G401 (cell line): ENCODE results near the gene PLAGL2. TPM values are rescaled to one million over a fixed set of nuclear protein-coding genes. Genes with fewer than 3 reads are reported as not detected.

Source experiments
- DNase-seq: peaks from one replicate; pipeline ENCODE4 v3.0.0-alpha.2; 2015; ENCODE audit warnings: low spot score
- in situ Hi-C: cut with HindIII; loops from 2 replicates; pipeline ENCODE4 v1.10.0; 2016; ENCODE audit warnings: low sequenced_read_pairs, mixed read lengths
- total RNA-seq: library from RNA; depleted of rRNA; stranded (reverse); fragments of >200 nt; shearing (Covaris generic); gene quantifications from 2 replicates; pipeline ENCODE4 v1.2.3, GENCODE V29; 2014

PLAGL2 gene
- total RNA-seq, 1 experiment from 2014 or later, result 3.6 TPM

GRCh38 chr20:32233286-32233685, 25.7 kb upstream of the PLAGL2 start:
- in situ Hi-C loops, result no loop called here
- no peak for DNase-seq

DNA sequence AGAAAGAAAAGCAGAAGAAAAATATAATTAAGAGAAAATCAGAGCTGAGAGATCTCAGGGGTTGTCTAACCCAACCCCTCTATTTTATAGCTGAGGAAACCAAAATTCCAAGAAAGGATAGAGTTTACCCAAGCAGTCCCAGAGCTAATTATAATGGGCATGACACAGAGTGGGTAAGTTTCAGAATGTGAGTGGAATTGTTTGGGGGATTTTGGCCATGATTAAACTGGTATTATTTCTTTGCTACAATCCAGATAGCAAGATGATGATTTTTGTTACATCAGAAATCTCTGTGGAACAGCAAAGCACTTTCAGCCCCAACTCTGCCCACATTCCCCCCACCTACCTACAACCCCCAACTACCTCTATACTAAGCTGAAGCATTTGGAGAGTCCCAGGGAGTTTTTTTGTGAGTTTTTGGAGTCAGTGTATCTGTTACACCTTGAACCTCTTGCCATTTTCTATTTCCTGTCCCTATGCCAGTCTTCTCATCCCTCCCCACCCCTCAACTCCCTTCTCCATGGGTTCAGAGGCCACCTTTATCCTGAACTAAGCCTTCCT, 24.9 kb upstream of the PLAGL2 start:
- in situ Hi-C loops, result no loop called here
- DNase-seq, result no peak

GRCh38 chr20:32231847-32232246, 24.3 kb upstream of the PLAGL2 start:
- no peak for DNase-seq
- in situ Hi-C loops, result no loop called here

DNA sequence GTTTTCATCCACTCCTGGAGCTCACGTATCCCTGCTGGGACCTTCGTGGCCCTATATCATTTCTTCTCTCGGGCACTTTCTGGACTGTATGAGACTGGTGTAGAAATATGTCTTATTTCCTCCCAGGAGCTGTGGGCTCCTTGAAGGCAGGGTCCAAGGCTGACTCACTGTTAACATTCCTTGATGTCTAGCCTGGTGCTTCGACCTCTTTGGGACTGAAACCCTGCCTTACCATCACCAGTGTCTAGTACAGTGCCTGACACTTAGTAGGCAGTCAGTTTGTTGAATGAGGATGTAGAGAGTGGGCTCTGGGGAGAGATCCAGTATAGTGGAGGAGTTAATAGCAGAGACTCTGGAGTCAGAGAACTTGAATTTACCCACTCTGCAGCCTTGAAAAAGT, 23.7 kb upstream of the PLAGL2 start:
- in situ Hi-C loops, result no loop called here
- DNase-seq, result no peak

DNA sequence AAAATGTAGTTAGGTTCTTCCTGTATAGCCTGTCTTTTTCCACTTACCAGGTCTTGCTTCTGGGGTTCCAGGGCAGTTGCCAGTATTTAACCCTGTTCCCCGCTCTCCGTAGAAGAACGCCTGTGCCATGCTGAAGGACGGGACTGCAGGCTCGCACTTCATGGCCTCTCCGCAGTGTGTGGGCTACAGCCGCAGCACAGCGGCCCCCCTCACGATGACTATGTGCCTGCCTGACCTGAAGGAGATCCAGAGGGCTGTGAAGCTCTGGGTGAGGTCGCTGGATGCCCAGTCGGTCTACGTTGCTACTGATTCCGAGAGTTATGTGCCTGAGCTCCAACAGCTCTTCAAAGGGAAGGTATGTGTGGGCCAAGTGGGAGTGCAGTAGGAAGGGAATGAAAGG, 23.2 kb upstream of the PLAGL2 start:
- in situ Hi-C loops, result no loop called here

GRCh38 chr20:32229251-32229747, 21.8 kb upstream of the PLAGL2 start:
- in situ Hi-C loops, result no loop called here
- DNase-seq, result no peak

More for the DNA sequence above, 23.2 kb upstream of the PLAGL2 start:
- DNase-seq, result no peak

GRCh38 chr20:32227744-32228688, 20.5 kb upstream of the PLAGL2 start:
- no peak for DNase-seq
- in situ Hi-C loops, result no loop called here

- in situ Hi-C loops, result no loop called here
- no peak for DNase-seq
Observed at GRCh38 chr20:32227306-32227705, 19.8 kb upstream of the PLAGL2 start.

GRCh38 chr20:32226391-32226790, 18.8 kb upstream of the PLAGL2 start:
- in situ Hi-C loops, result no loop called here

DNA sequence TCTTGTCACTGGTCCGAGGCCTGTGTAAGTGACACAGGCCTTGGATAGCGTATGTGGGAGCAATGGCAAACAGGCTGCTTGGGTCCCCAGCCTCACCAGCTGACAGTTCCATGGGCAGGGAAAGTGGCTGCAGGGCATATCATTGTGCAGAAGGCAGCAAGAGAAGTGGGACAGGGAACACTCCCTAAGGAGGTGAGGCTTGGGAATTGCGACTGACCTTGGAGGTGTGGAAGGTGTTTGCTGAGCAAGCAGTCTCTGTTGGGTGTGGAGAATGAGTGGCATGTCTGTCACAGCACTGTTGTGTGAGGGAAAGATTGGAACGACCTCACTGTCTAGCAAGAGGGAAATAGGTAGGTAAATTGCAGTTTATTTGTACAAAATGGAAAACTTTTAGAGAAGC, 16.9 kb upstream of the PLAGL2 start:
- in situ Hi-C loops, result no loop called here
- no peak for DNase-seq

More at GRCh38 chr20:32226391-32226790, 18.8 kb upstream of the PLAGL2 start:
- no peak for DNase-seq

GRCh38 chr20:32218156-32218900, 10.8 kb upstream of the PLAGL2 start:
- no peak for DNase-seq
- in situ Hi-C loops, result no loop called here

DNA sequence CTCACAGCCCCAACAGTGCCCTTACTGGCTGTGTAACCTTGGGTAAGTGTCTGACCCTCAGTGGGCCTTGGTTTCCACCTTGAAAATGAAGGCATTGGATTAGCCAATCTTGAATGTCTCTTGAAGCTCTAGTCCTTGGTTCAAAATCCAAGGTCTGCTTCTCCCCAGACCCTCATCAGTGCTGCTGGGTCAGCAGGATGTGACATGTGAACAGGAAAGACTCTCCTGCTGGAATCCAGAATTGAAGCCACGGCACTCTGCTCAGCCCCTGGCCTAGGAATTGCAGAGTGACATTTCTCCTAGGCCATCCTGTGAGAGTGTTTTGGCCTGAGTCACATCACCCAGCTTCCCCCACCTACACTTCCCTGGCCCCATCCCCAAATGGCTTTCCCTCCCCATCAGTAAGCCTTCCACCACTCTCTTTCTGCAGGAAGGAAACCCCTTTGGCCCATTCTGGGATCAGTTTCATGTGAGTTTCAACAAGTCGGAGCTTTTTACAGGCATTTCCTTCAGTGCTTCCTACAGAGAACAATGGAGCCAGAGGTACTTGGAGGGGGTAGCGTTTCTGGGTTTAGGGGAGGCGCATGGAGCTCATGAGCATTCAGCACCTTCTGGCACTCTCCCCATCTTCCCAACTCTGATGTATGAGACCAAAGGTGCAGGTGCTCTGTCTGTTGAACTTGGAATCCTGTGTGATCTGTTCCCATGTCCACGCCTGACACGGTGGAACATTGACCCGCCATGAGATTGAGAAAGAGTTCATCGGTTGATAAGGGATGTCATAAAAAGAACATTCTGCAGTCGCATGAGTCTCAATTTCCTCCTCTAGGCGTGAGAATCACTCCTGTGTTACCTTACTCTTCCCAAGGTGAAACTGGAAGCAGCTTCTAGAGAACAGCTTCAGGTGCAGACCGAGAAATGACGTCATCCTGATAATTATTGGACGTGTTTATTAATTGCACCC, 8.9 kb upstream of the PLAGL2 start:
- in situ Hi-C loops, result no loop called here
- no peak for DNase-seq

GRCh38 chr20:32215729-32216128, 8.2 kb upstream of the PLAGL2 start:
- DNase-seq, result no peak
- in situ Hi-C loops, result no loop called here

- in situ Hi-C loops, result no loop called here
Observed at GRCh38 chr20:32215147-32215546, 7.6 kb upstream of the PLAGL2 start.

DNA sequence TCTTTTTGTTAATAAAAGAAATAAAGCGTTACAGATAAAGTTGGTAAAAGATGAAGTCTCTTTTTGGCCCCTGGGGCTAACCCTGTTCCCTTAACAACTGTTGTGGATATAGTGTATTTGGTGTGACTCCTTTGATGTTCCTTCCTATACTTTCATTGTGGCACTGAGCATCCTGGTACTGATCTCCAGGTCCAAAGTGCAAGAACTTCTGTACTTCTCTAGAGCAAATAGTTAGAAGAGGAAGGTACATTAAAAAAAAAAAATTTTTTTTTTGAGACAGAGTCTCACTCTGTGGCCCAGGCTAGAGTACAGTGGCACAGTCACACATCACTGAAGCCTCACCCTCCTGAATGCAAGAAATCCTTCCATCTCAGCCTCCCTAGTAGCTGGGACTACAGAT, 6.3 kb upstream of the PLAGL2 start:
- no peak for DNase-seq
- in situ Hi-C loops, result no loop called here

More at GRCh38 chr20:32215147-32215546, 7.6 kb upstream of the PLAGL2 start:
- DNase-seq, result no peak

GRCh38 chr20:32209850-32210605, 2.5 kb upstream of the PLAGL2 start:
- in situ Hi-C loops, result no loop called here
- no peak for DNase-seq

GRCh38 chr20:32208499-32209154, 1.1 kb upstream of the PLAGL2 start:
- in situ Hi-C loops, result no loop called here
- no peak for DNase-seq
